ENCODE results near the gene RILPL1. TPM values are rescaled to one million over a fixed set of nuclear protein-coding genes. Genes with fewer than 3 reads are reported as not detected.

RILPL1 gene
- total RNA-seq, 1 donor from 2014 or later, result 6.2 TPM

DNA sequence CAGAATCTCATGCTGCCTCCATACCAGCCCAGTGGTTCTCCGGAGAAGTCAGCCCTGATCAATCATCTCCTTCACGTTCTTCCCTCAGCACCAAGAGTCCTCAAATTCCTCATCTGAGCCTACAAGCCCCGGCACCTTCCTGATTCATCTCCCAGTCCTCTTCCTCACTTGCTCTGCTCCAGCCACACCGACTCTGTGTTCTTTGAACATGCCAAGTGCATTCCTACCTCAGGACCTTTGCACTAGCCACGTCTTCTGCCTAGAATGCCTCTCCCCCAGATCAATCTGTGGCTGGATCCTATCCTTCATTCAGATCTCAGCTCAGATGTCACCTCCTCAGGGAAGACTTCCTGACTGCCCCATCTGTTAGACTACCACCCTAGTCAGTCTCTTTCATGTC, 4.7 kb downstream of the RILPL1 start:
- no peak for DNase-seq
- Mint-ChIP-seq H3K27ac (ENCODE audit: unreplicated experiment) (no peak overlapping the region), H3K27me3 (ENCODE audit: unreplicated experiment) (peaks cover 6% of the 10 kb centered on the region), H3K4me1 (ENCODE audit: low read depth, unreplicated experiment) (no peaks in the 10 kb centered on the region), H3K36me3 (ENCODE audit: unreplicated experiment) (peaks cover 4% of the 10 kb centered on the region), H3K9me3 (ENCODE audit: unreplicated experiment) (peaks cover 6% of the 10 kb centered on the region), H3K4me3 (ENCODE audit: unreplicated experiment) (no peak overlapping the region)
- TF ChIP-seq, protein P1, sequence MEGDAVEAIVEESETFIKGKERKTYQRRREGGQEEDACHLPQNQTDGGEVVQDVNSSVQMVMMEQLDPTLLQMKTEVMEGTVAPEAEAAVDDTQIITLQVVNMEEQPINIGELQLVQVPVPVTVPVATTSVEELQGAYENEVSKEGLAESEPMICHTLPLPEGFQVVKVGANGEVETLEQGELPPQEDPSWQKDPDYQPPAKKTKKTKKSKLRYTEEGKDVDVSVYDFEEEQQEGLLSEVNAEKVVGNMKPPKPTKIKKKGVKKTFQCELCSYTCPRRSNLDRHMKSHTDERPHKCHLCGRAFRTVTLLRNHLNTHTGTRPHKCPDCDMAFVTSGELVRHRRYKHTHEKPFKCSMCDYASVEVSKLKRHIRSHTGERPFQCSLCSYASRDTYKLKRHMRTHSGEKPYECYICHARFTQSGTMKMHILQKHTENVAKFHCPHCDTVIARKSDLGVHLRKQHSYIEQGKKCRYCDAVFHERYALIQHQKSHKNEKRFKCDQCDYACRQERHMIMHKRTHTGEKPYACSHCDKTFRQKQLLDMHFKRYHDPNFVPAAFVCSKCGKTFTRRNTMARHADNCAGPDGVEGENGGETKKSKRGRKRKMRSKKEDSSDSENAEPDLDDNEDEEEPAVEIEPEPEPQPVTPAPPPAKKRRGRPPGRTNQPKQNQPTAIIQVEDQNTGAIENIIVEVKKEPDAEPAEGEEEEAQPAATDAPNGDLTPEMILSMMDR (IDR thresholded peaks at IDR 0.05; ENCODE audit: partially characterized antibody, unreplicated experiment), result no peak

DNA sequence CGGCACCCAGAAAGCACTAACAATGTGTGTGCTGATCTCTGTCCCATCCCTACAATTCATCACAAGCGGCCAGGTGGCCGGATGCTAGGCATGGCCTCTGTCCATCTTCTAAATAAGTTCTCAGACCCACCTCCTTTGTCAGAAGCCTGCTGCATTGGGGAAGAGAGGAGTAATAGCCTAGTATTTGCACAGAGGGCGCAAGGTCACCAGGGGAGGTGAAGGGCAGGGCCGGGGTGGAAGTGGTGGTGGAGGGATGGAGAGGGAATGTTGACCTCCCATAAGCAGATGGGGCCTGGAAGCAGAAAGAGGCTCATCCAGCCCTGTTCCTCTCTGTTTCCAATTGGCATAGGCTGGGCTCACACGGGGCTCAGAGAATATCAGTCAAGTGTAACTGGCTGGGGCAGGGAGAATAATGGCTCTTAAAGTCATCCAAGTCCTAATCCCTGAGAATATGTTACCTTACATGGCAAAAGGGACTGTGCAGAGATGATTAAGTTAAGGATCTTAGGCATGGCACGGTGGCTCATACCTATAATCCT, 6.9 kb downstream of the RILPL1 start:
- H3K4me1 Mint-ChIP-seq (ENCODE audit: low read depth, unreplicated experiment), result no peaks in the 10 kb centered on the region
- DNase-seq, result no peak
- H3K27ac Mint-ChIP-seq (ENCODE audit: unreplicated experiment), result no peak overlapping the region
- peaks cover 3% of the 10 kb centered on the region for H3K9me3 Mint-ChIP-seq (ENCODE audit: unreplicated experiment)
- no peaks in the 10 kb centered on the region for H3K27me3 Mint-ChIP-seq (ENCODE audit: unreplicated experiment)
- TF ChIP-seq, protein P1 (IDR thresholded peaks at IDR 0.05; ENCODE audit: partially characterized antibody, unreplicated experiment), result no peak
- no peak overlapping the region for H3K4me3 Mint-ChIP-seq (ENCODE audit: unreplicated experiment)
- peaks cover 4% of the 10 kb centered on the region for H3K36me3 Mint-ChIP-seq (ENCODE audit: unreplicated experiment)

DNA sequence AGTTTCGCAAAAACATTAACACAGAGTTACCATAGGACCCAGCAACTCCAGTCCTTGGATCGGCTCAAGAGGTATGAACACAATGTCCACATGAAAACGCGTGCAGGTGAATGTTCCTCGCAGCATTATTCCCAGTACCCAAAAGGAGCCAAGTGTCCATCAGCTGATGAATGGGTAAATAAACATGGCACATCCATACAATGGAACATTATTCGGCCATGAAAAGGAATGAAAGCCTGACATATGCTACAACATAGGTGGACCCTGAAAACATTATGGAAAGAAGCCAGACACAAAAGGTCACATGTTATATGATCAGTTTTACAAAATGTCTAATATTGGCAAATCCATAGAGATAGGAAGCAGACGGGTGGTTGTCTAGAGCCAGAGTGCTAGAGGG, 9.1 kb downstream of the RILPL1 start:
- H3K4me1 Mint-ChIP-seq (ENCODE audit: low read depth, unreplicated experiment), result no peaks in the 10 kb centered on the region

DNA sequence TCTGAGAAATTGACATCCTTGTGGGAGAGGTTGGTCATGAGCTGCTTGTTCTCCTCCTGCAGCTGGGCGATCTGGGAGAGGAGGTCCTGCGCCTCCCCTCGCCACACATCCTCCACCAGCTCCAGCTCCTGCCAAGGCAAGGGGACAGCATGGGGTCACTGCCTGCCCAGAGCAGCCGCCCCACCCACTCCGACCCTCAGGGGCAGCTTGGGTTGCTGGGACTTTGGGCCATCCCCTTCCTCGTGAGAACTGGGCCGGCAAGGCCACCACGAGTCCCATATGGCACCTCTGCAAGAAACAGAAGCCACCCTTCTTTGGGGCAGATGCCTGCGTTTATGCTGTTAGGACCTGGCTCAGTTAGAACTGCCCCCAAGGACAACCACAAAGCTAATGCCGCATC, 10.0 kb downstream of the RILPL1 start:
- no peak overlapping the region for H3K27ac Mint-ChIP-seq (ENCODE audit: unreplicated experiment)
- no peaks in the 10 kb centered on the region for H3K4me1 Mint-ChIP-seq (ENCODE audit: low read depth, unreplicated experiment)
- H3K36me3 Mint-ChIP-seq (ENCODE audit: unreplicated experiment), result peaks cover 4% of the 10 kb centered on the region
- TF ChIP-seq, protein P1 (IDR thresholded peaks at IDR 0.05; ENCODE audit: partially characterized antibody, unreplicated experiment), result no peak
- DNase-seq, result no peak
- H3K27me3 Mint-ChIP-seq (ENCODE audit: unreplicated experiment), result no peaks in the 10 kb centered on the region
- H3K9me3 Mint-ChIP-seq (ENCODE audit: unreplicated experiment), result peaks cover 3% of the 10 kb centered on the region
- H3K4me3 Mint-ChIP-seq (ENCODE audit: unreplicated experiment), result no peak overlapping the region

More for the DNA sequence above, 9.1 kb downstream of the RILPL1 start:
- Mint-ChIP-seq H3K4me3 (ENCODE audit: unreplicated experiment) (no peak overlapping the region), H3K27ac (ENCODE audit: unreplicated experiment) (no peak overlapping the region), H3K27me3 (ENCODE audit: unreplicated experiment) (no peaks in the 10 kb centered on the region), H3K36me3 (ENCODE audit: unreplicated experiment) (peaks cover 4% of the 10 kb centered on the region), H3K9me3 (ENCODE audit: unreplicated experiment) (peaks cover 3% of the 10 kb centered on the region)
- no peak for DNase-seq
- TF ChIP-seq, protein P1 (IDR thresholded peaks at IDR 0.05; ENCODE audit: partially characterized antibody, unreplicated experiment), result no peak

DNA sequence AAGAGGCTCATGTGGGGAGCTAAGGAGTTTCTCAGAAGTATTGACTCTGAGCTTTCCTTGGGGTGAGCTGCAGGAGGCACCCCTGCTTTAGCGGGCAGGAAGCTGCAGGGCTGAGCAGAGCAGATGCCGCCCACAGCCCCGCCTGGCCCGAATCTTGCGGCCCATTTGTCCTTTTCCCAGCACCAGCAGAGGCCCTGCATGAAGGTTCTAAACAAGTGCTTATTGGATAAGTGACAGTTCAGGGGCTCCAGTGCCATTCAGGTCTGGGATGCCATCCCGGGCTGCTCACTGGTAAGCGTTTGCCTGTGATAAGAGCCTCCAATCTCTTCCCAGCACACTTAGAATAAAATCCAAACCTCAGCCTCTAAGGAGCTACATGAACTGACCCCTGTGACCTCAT, 11.4 kb downstream of the RILPL1 start:
- no peak for DNase-seq
- no peaks in the 10 kb centered on the region for H3K27me3 Mint-ChIP-seq (ENCODE audit: unreplicated experiment)
- no peak overlapping the region for H3K27ac Mint-ChIP-seq (ENCODE audit: unreplicated experiment)
- H3K36me3 Mint-ChIP-seq (ENCODE audit: unreplicated experiment), result peaks cover under 1% of the 10 kb centered on the region
- no peak overlapping the region for H3K4me3 Mint-ChIP-seq (ENCODE audit: unreplicated experiment)
- no peaks in the 10 kb centered on the region for H3K4me1 Mint-ChIP-seq (ENCODE audit: low read depth, unreplicated experiment)
- peaks cover 3% of the 10 kb centered on the region for H3K9me3 Mint-ChIP-seq (ENCODE audit: unreplicated experiment)
- TF ChIP-seq, protein P1 (IDR thresholded peaks at IDR 0.05; ENCODE audit: partially characterized antibody, unreplicated experiment), result no peak
